Small intestine (tissue), 7 donors: ENCODE data around the gene SOCS2. TPM values are rescaled to one million over a fixed set of nuclear protein-coding genes. Genes with fewer than 3 reads are reported as not detected.

Experiments
- DNase-seq, 2 donors: peaks; one replicate each; pipeline versions ENCODE4 v3.0.0 to v3.0.0-alpha.2; 2013
- FAIRE-seq: peaks from 2 replicates; lab custom pipeline; 2012; peaks lifted over from hg19 to GRCh38; lab: Jason Lieb, UNC
- H3K27ac ChIP-seq, 3 donors: one replicate each; pipeline ENCODE4 v1.5.1; 2013; ENCODE audit warnings: low read length in 2 of 3, mild to moderate bottlenecking in 2 of 3, control low read depth in 1 of 3, inconsistent platforms in 1 of 3, low read depth in 1 of 3, moderate library complexity in 1 of 3
- H3K27me3 ChIP-seq, 3 donors: one replicate each; pipeline ENCODE4 v1.6.1; 2013; ENCODE audit warnings: low read length in 3 of 3, inconsistent platforms in 1 of 3; ENCODE audit not compliant: control insufficient read depth in 3 of 3, insufficient read depth in 3 of 3
- H3K36me3 ChIP-seq, 3 donors: one replicate each; pipeline ENCODE4 v1.6.1; 2013; ENCODE audit warnings: low read length in 3 of 3, inconsistent platforms in 1 of 3, low read depth in 1 of 3, mild to moderate bottlenecking in 1 of 3, moderate library complexity in 1 of 3; ENCODE audit not compliant: control insufficient read depth in 3 of 3, insufficient read depth in 2 of 3
- H3K4me1 ChIP-seq, 3 donors: one replicate each; pipeline ENCODE4 v1.6.1; 2013; ENCODE audit warnings: low read length in 2 of 3, inconsistent platforms in 1 of 3, low read depth in 1 of 3, mild to moderate bottlenecking in 1 of 3, moderate library complexity in 1 of 3; ENCODE audit not compliant: control insufficient read depth in 3 of 3, insufficient read depth in 2 of 3
- H3K4me3 ChIP-seq, 3 donors: one replicate each; pipeline ENCODE4 v1.5.1; 2013; ENCODE audit warnings: low read length in 3 of 3, control low read depth in 1 of 3, inconsistent platforms in 1 of 3, low read depth in 1 of 3, mild to moderate bottlenecking in 1 of 3, moderate library complexity in 1 of 3
- H3K9me3 ChIP-seq, 2 donors: one replicate each; pipeline ENCODE4 v1.6.1; 2013; ENCODE audit warnings: low read depth in 1 of 2, low read length in 1 of 2; ENCODE audit not compliant: control insufficient read depth in 2 of 2, insufficient read depth in 1 of 2
- WGBS, 3 donors: extraction: QIAGEN DNeasy Blood & Tissue Kit; methylation state at CpG; one replicate each; pipeline ENCODE4 v1.1.7; 2013; 5-methylcytosine and 5-hydroxymethylcytosine counted together
- polyA plus RNA-seq, 4 donors: library from polyadenylated mRNA; stranded (reverse) in 3 of 4; unstranded in 1 of 4; fragments of 200-250 nt in 3 of 4; fragments of 120-200 nt in 1 of 4; gene quantifications; one replicate each; pipeline versions ENCODE4 v1.2.1 to v1.2.3, GENCODE V29; 2013
- donor health status: healthy with polysubstance abuse.
- donor health status: control.
- donor health status: control.
- donor health status: Bipolar disorder and iron deficiency.
- donor health status: healthy.

SOCS2 gene
- polyA plus RNA-seq, 4 donors, result 10.8 to 31.8 (median 13.2) TPM

DNA sequence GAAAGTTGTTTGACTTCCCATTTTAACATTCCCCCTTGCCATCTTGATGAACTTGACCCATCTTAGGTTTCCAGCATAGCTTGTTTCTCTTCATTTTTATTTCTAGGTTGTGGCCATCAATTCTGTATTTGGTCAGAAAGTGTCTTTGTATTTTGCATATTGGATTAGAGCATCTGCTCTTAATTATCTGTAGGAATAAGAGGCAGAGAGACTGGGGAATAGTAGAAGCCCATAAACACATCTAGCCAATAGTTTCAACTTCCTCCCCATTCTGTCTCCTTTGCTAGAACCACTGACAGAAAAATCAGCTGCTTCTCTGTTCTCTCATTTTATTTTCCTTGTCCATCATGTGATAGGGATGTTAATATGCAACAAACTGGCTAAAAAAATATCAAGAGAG, 8.2 kb downstream of the SOCS2 start:
- FAIRE-seq (no peak), DNase-seq (no peak)
- H3K27me3 ChIP-seq, result no peaks in the 10 kb centered on the region

DNA sequence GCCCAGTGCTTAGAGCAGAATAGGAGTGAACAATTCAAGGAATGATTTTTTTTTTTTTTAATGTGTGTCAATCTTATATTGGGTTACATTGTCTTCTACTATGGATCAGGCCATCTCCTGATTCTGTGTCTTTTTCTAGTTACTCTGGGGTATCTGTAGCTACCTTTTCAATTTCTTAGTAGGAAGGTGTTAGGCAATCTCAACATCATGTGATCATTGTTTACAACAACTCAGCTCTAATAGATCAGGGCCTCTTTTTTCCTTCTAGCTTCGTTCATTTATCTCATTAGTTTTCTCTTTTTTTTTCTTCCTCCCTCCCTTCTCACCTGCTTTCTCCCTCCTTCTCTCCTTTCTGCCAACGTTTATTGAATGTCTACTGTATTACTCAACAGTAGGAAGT, 8.9 kb downstream of the SOCS2 start:
- Histone ChIP-seq H3K27me3 (no peaks in the 10 kb centered on the region), H3K36me3 (peaks cover 0 to 4% (median 2%) of the 10 kb centered on the region in 3 donors), H3K4me1 (peaks cover 0 to 2% (median 0%) of the 10 kb centered on the region in 3 donors), H3K27ac (no peak overlapping the region), H3K4me3 (no peak overlapping the region), H3K9me3 (no peaks in the 10 kb centered on the region)
- DNase-seq (no peak), FAIRE-seq (no peak)
- 46 to 63% (median 51%) methylated on average over 2 of the region's 2 CpGs for WGBS, 3 donors

More for the DNA sequence above, 8.2 kb downstream of the SOCS2 start:
- Histone ChIP-seq H3K9me3 (no peaks in the 10 kb centered on the region), H3K4me3 (no peak overlapping the region), H3K27ac (no peak overlapping the region), H3K4me1 (peaks cover 0 to 2% (median 0%) of the 10 kb centered on the region in 3 donors), H3K36me3 (peaks cover 0 to 4% (median 2%) of the 10 kb centered on the region in 3 donors)

DNA sequence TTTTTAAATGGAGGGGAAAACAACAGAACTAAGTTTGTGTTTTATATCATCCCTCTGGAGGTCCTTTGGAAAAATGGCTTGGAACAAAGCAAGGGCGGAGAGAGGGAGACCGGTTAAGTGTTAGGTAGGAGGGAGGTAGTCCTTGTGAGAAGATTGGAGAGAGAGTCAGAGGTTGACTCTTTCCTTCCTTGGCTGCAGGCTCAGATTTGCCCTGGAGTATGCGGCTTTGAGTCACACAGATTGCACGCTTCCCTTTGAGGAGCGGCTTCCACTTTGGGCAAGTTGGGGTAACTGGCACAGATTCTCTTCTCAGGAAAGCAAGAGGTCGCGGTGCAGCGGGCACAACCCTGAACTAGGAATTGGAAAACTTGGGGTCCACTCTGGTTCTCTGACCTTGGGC, 9.9 kb downstream of the SOCS2 start:
- Histone ChIP-seq H3K36me3 (peaks cover 0 to 4% (median 2%) of the 10 kb centered on the region in 3 donors), H3K4me3 (no peak overlapping the region), H3K9me3 (no peaks in the 10 kb centered on the region), H3K27me3 (no peaks in the 10 kb centered on the region), H3K27ac (no peak overlapping the region), H3K4me1 (peaks cover 0 to 2% (median 0%) of the 10 kb centered on the region in 3 donors)
- FAIRE-seq (no peak), DNase-seq (no peak)
- 94 to 96% (median 96%) methylated on average over 8 of the region's 8 CpGs for WGBS, 3 donors

DNA sequence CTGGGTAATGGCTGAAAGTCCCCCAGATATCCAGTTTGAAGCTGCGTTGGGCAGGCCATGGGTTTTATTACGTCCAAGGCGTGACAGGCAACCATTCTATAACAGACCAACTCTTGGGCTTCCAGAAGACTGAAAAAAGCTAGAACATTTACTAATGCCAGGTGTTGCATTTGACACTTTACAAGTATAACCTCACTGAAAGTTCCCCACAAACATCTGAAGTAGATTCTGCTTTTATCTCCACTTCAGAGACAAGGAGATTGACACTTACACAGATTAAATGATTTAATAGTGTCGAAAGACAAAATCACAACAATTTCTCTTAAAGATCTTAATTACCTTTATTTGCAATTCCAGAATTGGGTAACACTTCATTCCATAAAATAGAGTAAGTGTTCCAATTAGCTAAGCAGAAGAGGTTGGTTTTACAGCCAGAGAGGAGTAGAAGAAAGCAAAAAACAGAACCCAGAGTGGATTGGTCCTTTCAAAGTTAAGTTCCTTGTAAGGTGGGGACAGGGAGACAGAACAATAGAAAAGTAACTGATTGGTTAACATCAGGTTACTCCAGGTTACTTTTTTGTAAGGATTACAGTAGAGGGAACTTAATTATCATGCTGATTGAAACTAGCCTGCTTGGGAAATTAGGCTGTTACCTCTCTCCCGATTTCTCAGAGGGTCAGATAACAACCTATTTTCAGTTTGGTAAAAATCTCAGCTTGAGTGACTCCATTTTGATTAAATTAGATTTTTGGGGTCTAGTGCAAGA, 11.3 kb downstream of the SOCS2 start:
- no peaks in the 10 kb centered on the region for H3K27me3 ChIP-seq
- DNase-seq (no peak), FAIRE-seq (no peak)
- H3K4me1 ChIP-seq, result no peaks in the 10 kb centered on the region
- 92 to 93% (median 93%) methylated on average over 5 of the region's 5 CpGs for WGBS, 3 donors
- peaks cover 0 to 4% (median 0%) of the 10 kb centered on the region in 3 donors for H3K36me3 ChIP-seq
- no peak overlapping the region for H3K27ac ChIP-seq
- H3K4me3 ChIP-seq, result no peak overlapping the region
- no peaks in the 10 kb centered on the region for H3K9me3 ChIP-seq

DNA sequence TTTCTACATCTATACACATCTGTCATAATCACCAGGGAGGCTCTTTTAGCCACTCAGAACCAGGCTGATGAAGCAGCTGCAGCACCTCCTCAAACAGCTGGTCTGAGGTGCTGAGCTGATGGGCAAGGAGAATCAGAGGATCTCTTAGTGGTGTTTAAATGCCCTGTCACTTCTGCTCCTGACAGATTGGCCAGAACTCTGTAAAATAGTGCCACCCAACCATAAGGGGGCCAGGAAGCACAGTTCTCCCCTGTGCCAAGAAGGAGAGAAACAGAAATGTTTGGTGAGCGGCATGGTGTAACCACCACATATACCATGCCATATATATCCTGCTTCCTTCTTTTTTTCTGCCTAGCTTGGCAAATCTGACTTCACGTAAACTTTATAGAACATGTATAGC, 12.8 kb downstream of the SOCS2 start:
- WGBS, 3 donors, result 91 to 97% (median 92%) methylated on average over 2 of the region's 2 CpGs
- FAIRE-seq, result no peak
- H3K27me3 ChIP-seq, result peaks cover 0 to 4% (median 0%) of the 10 kb centered on the region in 3 donors

DNA sequence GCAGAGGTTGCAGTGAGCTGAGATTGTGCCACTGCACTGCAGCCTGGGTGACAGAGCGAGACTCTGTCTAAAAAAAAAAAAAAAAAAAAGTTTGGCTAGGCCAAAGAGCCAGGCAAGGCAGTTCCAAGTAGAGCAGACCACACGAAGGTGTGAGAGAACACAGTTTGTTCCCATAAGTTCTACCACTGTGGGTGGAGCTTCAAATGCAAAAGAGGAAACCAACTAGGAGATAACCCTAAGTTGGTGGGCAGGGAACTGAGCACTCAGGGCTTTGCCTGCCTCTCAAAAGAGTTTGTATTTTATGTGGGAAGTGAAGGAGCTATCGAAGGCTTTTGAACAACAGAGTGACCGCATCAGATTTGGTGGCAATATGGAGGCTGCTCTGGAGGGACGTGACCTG, 15.1 kb downstream of the SOCS2 start:
- no peaks in the 10 kb centered on the region for H3K36me3 ChIP-seq
- no peaks in the 10 kb centered on the region for H3K4me1 ChIP-seq
- H3K27ac ChIP-seq, result no peak overlapping the region
- H3K4me3 ChIP-seq, result no peak overlapping the region
- peaks cover 0 to 8% (median 0%) of the 10 kb centered on the region in 3 donors for H3K27me3 ChIP-seq
- DNase-seq (peak in 1 of 2 donors; percentile 7), FAIRE-seq (no peak)
- no peaks in the 10 kb centered on the region for H3K9me3 ChIP-seq
- WGBS, 3 donors, result 78 to 82% (median 82%) methylated on average over 5 of the region's 5 CpGs

More for the DNA sequence above, 12.8 kb downstream of the SOCS2 start:
- Histone ChIP-seq H3K27ac (no peak overlapping the region), H3K4me1 (no peaks in the 10 kb centered on the region), H3K36me3 (no peaks in the 10 kb centered on the region), H3K4me3 (no peak overlapping the region), H3K9me3 (no peaks in the 10 kb centered on the region)
- DNase-seq, result no peak

DNA sequence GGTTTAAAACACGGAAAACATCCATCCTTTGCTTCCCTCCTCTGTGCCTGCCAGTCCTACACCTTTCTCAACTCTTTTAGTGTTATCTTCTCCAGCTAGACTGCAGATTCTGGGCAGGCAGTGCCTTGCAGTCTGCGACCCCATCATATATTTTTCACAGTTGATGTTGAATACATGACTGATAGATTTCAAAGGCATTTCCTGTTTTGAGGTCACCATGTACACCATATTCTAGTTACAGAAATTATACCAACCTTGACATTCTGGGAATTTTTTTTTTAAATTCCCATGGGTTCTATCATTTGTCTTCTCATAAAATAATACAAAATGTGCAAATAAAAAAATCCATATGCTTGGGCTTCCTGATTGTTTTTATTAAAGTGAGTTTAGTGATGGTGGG, 16.6 kb downstream of the SOCS2 start:
- H3K4me1 ChIP-seq, result no peaks in the 10 kb centered on the region
- FAIRE-seq (no peak), DNase-seq (no peak)
- H3K9me3 ChIP-seq, result no peaks in the 10 kb centered on the region
- no peaks in the 10 kb centered on the region for H3K36me3 ChIP-seq
- H3K4me3 ChIP-seq, result no peak overlapping the region
- H3K27ac ChIP-seq, result no peak overlapping the region
- peaks cover 0 to 14% (median 0%) of the 10 kb centered on the region in 3 donors for H3K27me3 ChIP-seq
- 82 to 86% (median 82%) methylated on average over 2 of the region's 2 CpGs for WGBS, 3 donors

DNA sequence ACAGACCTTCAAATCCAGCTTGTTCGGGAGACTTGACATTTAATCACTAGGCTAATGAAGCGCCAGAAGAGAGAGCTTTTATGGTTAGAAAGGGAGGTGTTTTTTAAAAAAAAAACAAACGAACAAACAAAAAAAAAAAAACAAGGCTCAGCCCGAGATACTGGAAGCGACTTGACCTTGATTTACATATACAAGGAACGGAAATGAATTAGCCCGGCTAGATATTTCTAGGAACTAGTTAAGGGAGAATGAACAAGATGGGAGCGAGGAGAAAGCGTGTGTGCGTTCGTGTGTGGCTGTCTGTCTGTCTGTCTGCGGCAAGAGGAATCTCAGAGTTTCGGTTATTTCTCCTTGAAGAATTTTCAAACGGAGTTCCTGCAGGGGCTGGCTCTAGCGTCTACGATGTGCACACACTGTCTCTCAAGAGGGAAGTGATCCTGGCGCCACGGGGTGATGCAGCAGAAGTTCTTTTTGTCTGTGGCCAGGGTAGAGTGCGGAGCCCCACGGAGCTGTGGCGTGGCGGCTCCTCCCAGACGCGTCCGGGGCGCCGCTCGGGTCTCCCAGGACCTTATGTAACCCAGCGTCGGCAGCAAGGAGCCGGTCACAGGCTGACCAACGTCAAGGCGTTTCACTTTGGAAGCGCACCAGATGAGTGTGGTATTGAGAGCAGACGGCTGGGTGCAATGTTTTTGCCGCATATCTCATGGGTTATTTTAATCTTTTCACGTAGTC, 18.8 kb downstream of the SOCS2 start:
- Histone ChIP-seq H3K4me3 (peak overlapping the region; percentile 19 to 69 (median 50)), H3K27ac (peak overlapping the region; percentile 11 to 88 (median 55)), H3K4me1 (no peaks in the 10 kb centered on the region), H3K36me3 (no peaks in the 10 kb centered on the region), H3K27me3 (peaks cover 0 to 16% (median 0%) of the 10 kb centered on the region in 3 donors), H3K9me3 (no peaks in the 10 kb centered on the region)
- DNase-seq (peak; percentile 48 to 69), FAIRE-seq (no peak)
- WGBS, 3 donors, result 0 to 2% (median 1%) methylated on average over 37 of the region's 37 CpGs
